ENCODE results near the gene RNH1. TPM values are rescaled to one million over a fixed set of nuclear protein-coding genes. Genes with fewer than 3 reads are reported as not detected.

The RNH1 gene
- polyA plus RNA-seq, 10 donors, result 75.5 to 108 (median 86.2) TPM

DNA sequence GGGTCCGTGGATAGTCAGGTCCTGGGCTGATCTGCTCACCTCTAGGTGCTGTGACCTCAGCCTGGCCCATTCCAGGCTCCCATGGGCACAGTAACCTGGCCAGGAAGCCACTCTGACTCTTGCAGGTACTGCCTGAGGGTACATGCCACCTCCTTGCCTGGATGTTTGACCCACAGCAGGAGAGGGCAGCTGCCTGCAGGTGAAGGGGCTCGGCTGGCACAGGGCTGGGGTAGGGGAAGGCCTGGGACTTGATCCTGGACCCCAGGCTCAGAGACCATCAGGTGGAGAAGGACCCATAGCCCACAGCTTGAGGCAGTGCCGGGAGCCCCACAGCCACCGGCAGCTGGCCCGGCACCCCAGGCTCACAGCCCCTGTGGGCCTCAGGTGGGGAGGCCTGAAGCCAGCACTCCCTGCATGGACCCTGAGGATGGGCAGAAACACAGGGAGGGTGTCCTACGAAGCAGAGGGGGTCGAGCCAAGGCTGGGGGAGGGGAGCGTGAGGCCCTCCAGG, 33.0 kb upstream of the RNH1 start:
- DNase-seq, result no peak

DNA sequence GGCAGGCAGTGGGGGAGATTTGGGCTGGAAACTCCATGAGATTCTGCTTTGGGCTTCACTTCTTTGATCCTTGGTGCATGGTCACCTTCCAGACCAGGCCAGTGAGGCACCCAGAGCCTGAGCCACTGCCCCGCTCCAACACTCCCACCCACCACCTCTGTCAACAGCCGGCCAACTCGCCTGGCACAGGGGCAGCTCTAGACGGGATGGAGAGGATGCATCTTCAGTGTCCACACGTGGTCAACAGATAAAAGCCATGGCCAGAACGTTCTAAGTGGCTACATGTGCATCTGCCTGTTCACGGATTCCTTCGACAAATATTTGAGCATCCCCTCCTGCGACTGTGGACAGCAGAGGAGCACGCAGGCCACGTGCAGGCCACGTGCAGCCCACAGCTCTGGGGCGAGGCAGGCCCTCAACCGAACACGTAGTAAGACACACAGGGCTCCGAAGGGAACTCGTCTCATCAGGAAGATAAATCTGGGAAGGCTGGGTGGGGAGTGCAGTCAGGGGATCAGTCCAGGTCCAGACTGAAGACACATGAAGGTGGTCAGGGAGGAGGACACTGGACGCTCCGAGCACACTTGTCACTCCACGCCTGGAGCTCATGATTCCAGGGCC, 31.5 kb upstream of the RNH1 start:
- no peak for DNase-seq

DNA sequence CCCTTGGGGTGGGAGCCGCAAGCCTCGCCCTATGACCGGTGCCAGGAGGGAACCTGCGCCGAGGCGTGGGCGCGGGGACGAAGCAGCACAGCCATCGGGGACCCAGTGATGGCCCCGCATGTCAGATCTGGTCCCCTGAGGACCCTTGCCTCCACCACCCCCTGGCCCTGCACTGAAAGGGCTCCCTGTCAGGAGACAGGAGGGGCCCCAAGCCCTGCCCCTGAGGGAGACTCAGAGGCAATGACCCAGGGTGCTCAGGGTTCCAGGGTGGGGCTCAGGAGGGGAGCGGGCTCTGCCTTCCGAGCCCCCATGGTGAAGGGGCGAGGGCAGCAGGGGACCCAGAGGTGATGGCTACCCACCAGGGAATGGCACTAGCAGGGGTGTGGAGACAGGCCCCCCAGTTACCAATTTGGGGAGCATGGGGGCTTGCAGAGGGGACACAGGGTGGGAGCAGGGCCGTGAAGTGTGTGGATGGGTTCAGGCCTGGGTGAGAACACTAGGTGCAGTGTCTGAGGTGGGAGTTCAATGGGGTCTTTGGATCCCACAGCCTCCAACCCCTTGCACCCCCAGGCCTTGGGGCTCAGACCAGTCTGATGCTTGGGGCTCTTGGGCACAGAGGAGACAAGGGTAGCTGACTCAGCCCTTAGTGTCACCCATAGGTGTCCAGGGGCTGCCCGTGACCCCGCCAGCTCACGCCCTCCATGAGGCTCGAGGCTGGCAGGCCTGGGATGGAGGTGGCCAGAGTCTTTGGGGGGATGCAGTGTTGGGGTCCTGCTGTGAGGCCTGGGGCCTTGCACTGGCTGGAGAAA, 30.8 kb upstream of the RNH1 start:
- DNase-seq, result no peak

DNA sequence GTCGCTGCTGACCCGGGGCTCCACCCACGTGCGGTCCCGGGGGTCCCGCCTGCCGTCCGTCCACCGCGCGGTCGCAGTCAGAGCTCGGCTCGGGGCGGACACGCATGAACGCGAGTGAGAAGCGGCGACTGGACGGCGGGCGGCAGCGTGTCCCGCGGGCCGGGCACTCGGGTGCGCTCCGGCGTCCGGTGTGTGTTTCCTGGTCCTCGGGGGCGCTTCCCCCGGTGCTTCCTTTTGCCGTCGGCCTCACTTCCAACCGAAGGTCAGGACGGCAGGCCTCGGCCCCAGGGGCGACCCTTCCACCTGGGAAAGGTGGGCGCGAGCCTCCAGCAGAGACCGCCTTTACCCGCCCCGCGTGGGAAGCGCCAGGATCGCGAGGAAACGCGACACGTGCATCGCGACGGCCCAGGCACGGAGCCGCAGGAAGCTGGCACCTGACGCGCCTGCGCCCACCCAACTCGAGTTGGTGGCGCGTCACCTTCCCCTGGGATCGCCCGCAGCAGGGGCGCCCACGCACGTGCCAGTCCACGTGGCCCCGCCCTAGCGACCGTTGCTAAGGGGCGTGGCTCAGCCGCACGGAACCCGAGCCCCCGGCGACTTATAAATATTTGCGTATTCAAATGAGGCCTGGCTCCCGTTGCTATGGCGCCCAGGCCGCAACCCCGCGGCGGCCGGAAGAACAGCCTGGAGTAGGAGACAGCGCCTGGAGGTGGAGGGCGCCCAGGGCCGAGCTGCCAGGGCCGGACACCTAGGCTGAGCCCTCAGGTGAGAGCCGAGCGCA, 30.0 kb upstream of the RNH1 start, which contains the start of gene LRRC56:
TSS of gene LRRC56 (plus strand) at position 687 of the 781 bp plus-strand sequence. CDS start 3,158 bp downstream, outside the sequence.
- DNase-seq, result peak; percentile 47 to 79 (median 66)

DNA sequence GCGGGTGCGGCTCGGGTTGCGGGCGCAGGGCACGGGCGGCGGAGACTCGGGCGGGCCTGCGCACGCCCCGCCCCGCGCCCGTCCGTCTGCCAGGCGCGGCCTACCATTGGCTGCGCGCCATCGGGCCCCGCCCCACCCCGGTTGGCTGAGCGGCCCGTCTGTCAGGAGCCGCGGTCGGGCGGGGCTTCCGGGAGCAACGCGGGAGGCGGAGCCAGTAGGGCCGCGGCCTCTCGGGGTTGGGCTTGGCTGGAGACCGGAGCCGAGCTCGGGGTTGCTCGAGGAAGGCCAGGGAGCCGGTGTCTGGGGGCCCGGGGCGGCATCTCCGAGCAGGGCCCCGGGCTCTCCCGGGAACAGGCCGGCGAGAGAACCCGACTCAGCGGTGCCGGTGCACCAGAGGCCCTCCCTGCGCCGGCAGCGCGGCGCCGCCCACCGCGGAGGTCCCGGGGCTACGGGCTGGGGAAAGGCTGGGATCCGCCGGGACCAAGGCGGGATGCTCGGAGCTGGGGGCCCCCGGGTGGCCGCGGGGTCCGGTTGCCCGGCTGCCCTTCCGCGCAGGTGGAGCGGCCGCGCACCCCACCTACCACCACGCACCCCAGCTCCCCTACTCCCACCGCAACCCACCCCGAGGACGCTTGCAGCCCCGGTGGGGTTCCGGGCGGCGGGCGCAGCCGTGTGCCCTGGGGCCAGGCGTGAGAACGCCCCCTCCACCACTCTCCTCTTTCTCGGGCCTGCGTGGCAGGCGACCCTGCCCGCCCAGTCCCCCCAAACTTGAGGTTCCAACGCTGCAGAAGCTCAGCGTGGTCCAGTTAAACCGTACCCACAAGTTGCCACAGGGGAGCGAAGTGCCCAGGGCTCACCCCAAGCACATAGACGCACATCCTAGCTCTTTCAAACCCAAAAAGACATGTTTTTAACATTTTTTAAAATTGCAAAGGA, 28.7 kb upstream of the RNH1 start, which contains the start of gene HRAS:
TSS of gene HRAS (minus strand) at position 58 of the 936 bp plus-strand sequence.
- peak; percentile 94 to 97 (median 95) for DNase-seq

DNA sequence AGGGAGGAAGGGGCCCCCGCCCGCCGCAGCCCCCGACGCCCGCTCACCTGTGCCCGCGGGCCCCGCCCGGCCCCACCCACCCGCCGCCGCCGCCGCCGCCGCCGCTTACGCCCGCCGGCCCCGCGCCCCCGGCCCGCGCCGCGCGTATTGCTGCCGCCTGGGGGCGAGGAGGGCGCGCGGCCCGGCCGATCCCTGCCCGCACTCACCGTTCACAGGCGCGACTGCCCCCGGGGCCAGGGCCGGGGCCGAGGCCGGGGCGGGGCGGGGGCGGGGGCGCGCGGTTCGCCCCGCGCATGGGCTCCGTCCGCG, 28.1 kb upstream of the RNH1 start:
- DNase-seq, result no peak

DNA sequence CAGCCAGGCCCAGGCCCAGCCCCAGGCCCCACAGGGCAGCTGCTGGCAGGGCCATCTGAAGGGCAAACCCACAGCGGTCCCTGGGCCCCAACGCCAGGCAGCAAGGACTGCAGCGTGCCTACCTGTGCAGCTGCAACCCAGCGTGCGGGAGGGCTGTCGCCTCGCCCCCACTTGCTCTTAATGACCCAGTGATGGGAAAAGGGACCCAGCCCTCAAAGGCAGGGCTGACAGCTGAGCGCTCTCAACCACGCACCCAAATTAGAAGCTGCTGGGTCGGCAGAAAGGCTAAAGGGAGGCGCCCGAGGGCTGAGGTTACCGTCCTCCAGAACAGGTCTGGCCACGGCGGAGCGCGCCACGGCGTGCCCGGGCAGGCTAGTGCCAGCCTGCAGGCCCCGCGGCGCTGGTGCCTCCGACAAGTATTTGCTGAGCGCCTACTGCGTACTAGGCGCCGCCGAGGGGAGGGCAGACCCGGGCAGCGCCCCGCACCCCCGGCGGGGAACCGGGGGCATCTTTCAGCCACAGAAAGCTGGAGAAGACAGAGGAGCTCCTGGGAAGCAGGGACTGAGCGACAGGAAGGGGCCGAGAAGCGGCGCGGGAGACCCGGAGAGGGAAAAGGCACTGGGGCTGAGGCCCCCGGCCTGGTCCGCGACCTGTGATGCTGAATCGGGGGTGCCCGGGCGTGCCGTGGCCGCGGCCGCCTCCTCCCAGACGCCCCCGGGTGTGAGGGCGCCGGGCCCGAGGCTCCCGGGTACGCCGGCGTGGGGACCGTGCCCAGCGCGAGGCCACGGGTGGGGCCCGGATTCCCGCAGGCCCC, 27.6 kb upstream of the RNH1 start:
- DNase-seq, result peak in 2 of 3 donors; percentile 34 to 56

DNA sequence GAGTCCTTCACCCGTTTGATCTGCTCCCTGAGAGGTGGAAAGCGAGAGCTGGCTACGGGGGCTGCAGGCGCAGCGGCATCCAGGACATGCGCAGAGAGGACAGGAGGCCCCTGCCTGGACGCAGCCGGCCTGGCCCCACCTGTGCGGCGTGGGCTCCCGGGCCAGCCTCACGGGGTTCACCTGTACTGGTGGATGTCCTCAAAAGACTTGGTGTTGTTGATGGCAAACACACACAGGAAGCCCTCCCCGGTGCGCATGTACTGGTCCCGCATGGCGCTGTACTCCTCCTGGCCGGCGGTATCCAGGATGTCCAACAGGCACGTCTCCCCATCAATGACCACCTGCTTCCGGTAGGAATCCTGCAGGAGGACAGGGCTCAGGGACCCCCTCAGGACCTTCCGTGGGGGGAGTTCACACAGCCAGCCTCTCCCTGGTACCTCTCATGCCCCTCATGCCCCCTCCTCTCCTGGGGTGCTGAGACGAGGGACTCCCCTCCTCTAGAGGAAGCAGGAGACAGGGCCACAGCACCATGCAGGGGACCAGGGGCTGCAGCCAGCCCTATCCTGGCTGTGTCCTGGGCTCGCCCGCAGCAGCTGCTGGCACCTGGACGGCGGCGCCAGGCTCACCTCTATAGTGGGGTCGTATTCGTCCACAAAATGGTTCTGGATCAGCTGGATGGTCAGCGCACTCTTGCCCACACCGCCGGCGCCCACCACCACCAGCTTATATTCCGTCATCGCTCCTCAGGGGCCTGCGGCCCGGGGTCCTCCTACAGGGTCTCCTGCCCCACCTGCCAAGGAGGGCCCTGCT, 26.7 kb upstream of the RNH1 start:
- DNase-seq, result no peak

DNA sequence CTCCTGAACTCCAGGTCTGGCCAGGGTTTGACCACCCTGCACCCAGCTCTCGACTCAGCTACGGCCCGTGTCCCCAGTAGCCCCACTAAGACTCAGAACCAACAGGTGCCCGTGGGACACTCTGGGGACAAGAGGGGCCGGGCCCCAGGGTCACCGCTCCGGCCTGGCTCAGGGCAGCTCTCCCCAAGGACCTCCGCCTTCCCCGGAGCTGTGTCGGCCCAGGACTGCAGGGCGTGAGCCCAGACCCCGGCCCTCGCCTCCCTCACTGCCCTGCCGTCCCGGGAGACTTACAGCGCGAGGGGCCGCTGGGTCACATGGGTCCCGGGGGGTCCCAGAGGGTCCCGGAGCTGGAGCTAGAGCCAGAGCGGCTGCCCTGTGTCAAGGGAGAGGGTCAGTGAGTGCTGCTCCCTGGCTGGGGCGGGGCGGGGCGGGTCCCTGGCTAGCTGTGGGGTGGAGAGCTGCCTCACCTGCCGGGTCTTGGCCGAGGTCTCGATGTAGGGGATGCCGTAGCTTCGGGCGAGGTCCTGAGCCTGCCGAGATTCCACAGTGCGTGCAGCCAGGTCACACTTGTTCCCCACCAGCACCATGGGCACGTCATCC, 26.0 kb upstream of the RNH1 start:
- no peak for DNase-seq

DNA sequence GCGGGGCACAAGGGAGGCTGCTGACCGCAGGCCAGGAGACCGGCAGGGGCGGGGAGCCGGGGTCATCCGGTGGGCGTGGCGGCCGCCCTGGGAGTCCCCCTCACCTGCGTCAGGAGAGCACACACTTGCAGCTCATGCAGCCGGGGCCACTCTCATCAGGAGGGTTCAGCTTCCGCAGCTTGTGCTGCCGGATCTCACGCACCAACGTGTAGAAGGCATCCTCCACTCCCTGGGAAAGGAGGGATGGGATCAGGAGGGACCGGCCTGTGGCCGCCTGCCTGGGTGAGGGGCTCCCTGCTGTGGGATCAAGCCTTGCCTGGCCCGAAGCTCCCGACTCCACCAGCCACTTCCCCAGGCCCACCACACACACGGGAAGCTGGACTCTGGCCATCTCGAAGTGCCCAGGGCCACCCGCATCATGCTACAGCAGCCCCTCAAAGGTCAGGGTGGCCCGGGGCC, 25.5 kb upstream of the RNH1 start:
- no peak for DNase-seq

DNA sequence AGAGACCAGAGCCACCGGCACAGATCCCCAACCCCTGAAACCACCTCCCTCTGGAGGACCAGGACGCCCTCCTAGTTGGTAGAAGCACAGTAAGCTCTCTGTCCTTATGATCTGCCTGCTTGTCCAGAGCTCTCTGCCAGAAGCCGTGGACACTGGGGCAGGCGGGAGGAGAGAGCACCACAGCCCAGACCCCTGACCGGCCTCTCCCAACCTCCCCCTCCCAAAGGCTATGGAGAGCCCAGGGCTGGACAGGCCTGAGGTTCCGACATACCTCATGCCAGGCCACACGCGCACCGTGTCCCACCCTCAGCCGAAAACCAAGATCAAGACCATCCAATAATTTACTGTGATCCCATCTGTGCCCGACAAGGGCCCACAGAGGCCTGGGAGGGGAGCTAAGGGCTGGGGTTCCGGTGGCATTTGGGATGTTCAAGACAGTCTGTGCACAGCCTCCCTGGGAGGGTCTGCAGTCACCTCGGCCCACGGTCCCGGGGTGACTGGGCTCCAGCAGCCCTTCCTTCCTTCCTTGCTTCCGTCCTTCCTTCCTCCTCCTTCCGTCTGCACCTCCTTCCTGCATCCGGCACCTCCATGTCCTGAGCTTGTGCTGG, 25.0 kb upstream of the RNH1 start:
- DNase-seq, result no peak

DNA sequence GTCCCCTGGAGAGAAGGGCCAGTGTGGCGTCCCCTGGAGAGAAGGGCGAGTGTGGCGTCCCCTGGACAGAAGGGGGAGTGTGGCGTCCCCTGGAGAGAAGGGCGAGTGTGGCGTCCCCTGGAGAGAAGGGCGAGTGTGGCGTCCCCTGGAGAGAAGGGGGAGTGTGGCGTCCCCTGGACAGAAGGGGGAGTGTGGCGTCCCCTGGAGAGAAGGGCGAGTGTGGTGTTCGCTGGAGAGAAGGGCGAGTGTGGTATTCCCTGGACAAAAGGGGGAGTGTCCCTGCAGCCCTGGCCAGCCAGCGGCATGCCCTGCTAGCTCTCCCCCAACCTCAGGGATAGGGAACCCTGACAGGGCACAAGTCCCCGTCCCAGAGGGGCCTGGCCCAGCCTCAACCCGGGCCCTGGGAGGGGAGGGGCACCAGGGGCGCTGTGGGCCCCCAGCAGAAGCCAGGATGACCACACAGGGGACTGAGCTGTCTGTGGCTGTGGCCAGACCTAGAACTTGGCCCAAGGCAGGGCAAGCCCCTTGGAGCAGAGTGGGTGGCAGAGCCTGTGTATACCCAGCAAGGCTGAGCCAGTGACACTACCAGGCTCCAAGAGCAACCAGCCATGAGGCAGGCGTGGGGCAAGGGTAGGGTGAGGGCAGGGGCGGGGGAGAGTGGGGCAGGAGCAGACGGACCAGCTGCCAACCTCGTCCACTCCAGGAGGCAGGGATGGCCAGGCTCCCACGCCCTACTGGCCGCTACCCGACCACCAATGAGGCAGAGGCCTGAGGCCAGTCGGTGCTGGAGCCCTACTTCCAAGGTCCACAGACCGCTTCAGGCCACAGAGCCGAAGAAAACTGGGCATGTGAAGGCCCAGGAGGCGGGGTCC, 24.2 kb upstream of the RNH1 start:
- DNase-seq, result no peak

DNA sequence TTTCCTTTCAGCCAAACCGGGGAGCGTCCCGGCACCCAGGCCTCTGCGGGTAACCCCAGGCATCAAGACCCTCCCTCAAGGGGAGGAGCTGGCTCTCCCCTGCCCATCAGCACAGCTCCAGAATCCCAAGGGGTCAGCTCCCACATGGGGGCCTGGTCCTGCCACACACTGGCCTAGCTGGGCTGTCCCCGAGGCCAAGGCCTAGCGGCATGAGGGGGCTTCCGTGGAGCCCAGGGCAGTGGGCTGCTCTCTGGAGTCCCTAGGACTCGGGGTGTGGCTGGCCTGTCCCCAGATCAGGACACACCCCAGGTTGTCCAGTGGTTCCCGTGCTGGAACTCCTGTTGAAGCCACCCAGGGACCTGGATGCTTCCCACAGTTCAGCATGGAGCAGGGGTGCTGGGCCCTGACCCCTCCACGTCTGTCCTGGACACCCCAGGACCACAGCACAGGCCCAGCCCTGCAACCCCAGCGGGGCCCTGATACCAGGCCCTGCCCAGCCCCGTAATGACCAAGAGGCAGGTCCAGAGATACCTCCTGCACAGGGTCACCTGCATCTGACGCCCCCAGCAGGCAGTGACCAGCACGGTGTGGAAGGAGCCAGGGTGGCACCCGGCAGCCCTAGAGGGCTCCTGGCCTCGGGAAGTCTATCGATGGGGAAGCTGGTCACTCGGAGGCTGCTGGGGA, 22.8 kb upstream of the RNH1 start:
- no peak for DNase-seq

DNA sequence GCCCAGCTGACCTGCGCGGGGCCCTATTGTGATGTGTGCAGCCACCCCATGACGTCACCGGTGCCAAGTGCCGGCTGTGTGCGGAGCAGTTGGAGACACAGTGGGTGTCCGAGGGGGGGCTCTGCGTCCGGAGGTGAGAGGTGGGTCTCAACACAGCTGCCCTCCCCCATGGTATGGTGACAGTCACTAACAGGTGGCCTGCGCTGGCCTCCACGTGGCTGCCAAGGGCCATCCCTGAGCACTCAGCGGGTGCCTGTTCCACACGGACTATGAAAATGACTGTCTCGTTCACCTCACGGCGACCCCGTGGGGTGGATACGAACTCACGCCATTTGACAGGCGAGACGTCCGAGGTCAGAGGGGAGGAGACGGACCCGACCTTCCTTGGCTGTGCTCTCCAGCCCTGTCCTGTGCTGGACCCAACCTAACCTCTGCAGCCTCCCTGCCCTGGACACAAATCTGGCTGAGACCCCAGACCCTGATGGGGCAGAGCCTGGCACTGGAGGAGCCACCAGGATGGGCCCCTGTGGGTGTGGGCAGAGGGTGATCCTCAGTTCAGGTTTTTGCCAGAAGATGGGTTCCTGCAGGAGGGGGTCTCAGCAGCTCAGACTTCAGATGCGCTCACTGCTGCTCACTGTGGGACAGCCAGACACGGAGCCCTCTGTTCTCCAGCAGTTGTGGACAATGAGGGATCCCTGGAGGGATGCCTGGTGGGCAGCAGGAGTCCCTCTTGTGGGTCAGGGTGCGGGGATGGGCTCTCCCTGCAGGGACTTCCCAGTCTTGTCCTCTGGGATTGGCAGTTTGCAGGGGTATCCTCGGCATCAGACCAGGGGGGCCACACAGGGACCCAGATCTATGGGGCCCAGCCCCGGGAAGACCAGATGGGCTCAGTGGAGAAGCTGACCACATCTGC, 22.0 kb upstream of the RNH1 start:
- peak in 1 of 3 donors; percentile 57 for DNase-seq

DNA sequence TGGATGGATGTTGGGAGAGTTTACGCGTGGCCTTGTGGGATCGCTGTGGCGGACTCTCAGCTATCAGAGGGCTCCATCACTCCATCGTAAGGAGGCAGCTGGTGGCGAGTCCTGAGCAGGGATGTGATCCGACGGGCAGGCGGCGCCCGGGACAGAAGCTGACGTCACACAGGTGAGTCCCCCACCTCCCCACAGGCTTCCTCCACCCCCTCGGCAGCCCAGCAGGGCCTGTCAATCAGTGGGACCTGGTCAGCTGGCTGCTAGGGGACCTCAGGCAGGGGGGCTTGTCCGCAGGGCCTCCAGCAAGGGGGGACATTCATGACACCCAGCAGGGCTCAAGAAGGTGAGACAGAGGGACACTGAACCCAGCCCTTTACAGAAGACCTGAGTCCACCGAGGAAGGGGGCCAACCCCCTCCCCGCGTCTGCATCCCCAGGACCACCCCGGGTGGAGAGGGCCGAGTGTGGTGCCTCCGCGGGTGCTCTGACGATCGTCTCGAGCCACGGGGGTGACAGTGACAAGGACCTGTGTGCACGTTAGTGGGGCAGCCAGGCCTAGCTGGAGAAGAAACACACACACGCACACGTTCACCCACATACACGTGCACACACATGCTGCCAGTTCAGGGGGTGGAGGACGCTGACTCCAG, 21.2 kb upstream of the RNH1 start:
- no peak for DNase-seq

Data from muscle of back (tissue), 11 donors.